Upper lobe of left lung (tissue), 4 donors: ENCODE results near the gene TMEM135.

Experiments
- EP300 ChIP-seq, 4 donors: sonication (generic); formaldehyde crosslinking; IDR thresholded peaks; one replicate each; pipeline ENCODE4 v1.5.1; 2017; ENCODE audit warnings: antibody characterized with exemption in 4 of 4, control low read depth in 2 of 4
- POLR2A ChIP-seq, 4 donors: fragments of 450-650 bp; IDR thresholded peaks; one replicate each; pipeline ENCODE4 v1.5.1; 2016 to 2017; ENCODE audit warnings: antibody characterized with exemption in 4 of 4, mild to moderate bottlenecking in 2 of 4
- POLR2AphosphoS5 ChIP-seq, 2 donors: sonication (generic); formaldehyde crosslinking; IDR thresholded peaks; one replicate each; pipeline ENCODE4 v1.5.1; 2017; ENCODE audit warnings: antibody characterized with exemption in 2 of 2
- TF ChIP-seq, protein P1 (sequence below), 6 experiments: fragments of 450-650 bp in 4 of 6; fragments of 200-600 bp in 2 of 6; sonication (generic) in 2 of 6; IDR thresholded peaks; one replicate each; pipeline ENCODE4 v1.5.1; 2016 to 2019; ENCODE audit warnings: antibody characterized with exemption in 6 of 6

DNA sequence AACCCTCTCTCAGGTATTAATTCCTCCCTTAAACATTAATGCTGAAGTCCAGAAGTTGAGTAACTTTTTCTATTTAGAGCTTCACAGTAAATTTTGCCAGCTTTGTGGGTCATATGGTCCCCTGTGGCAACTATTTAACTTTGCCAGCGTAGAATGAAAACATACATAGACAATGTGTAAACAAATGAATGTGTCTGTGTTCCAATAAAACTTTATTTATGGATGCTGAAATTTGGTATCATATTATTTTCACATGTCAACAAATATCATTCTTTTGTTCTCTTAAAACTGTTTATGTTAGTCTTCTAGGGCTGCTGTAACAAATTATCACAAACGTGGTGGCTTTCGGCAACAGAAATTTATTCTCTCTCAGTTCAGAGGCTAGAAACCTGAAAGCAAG is 85.1 kb downstream of the TMEM135 start:
- TF ChIP-seq, protein P1, sequence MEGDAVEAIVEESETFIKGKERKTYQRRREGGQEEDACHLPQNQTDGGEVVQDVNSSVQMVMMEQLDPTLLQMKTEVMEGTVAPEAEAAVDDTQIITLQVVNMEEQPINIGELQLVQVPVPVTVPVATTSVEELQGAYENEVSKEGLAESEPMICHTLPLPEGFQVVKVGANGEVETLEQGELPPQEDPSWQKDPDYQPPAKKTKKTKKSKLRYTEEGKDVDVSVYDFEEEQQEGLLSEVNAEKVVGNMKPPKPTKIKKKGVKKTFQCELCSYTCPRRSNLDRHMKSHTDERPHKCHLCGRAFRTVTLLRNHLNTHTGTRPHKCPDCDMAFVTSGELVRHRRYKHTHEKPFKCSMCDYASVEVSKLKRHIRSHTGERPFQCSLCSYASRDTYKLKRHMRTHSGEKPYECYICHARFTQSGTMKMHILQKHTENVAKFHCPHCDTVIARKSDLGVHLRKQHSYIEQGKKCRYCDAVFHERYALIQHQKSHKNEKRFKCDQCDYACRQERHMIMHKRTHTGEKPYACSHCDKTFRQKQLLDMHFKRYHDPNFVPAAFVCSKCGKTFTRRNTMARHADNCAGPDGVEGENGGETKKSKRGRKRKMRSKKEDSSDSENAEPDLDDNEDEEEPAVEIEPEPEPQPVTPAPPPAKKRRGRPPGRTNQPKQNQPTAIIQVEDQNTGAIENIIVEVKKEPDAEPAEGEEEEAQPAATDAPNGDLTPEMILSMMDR (IDR thresholded peaks at IDR 0.05): no peak
- no peak for TF ChIP-seq EP300 (IDR thresholded peaks at IDR 0.05)
- no peak for TF ChIP-seq POLR2AphosphoS5 (IDR thresholded peaks at IDR 0.05)
- no peak for TF ChIP-seq POLR2A (IDR thresholded peaks at IDR 0.05)
